GM18517 (cell line): ENCODE results near the gene ANTKMT.

Experiments
- ATAC-seq: cut with Tn5 transposase; IDR thresholded peaks from one replicate; pipeline ENCODE4 v1.9.1; 2021; ENCODE audit warnings: mild to moderate bottlenecking, moderate library complexity; ENCODE audit not compliant: unreplicated experiment

The ANTKMT gene

GRCh38 chr16:695355-696089 lies 25.4 kb upstream of the ANTKMT start:
- no peak for ATAC-seq

- no peak for ATAC-seq
Measured at GRCh38 chr16:698911-699671, 21.9 kb upstream of the ANTKMT start.

- ATAC-seq, result no peak
Measured at GRCh38 chr16:700684-701584, 20.0 kb upstream of the ANTKMT start.

GRCh38 chr16:702341-702740 lies 18.6 kb upstream of the ANTKMT start:
- no peak for ATAC-seq

- no peak for ATAC-seq
Measured at GRCh38 chr16:703406-703805, 17.5 kb upstream of the ANTKMT start.

GRCh38 chr16:704047-704446 lies 16.9 kb upstream of the ANTKMT start:
- no peak for ATAC-seq

- no peak for ATAC-seq
Measured at GRCh38 chr16:704552-705380, 16.2 kb upstream of the ANTKMT start.

GRCh38 chr16:705431-706188 lies 15.3 kb upstream of the ANTKMT start, which contains the start of gene FBXL16:
FBXL16 (minus strand) TSS chr16:705801; CDS start chr16:697405, 8,396 bp downstream.
- ATAC-seq, result no peak

GRCh38 chr16:706189-707061 lies 14.5 kb upstream of the ANTKMT start:
- no peak for ATAC-seq

GRCh38 chr16:707062-707538 lies 13.8 kb upstream of the ANTKMT start:
- ATAC-seq, result no peak

GRCh38 chr16:708019-708418 lies 12.9 kb upstream of the ANTKMT start:
- no peak for ATAC-seq

- ATAC-seq, result no peak
Measured at GRCh38 chr16:708959-709358, 12.0 kb upstream of the ANTKMT start.

GRCh38 chr16:709566-710499 lies 11.1 kb upstream of the ANTKMT start:
- no peak for ATAC-seq

GRCh38 chr16:710500-711075 lies 10.4 kb upstream of the ANTKMT start:
- no peak for ATAC-seq

GRCh38 chr16:711084-711483 lies 9.9 kb upstream of the ANTKMT start:
- no peak for ATAC-seq

GRCh38 chr16:711548-712320 lies 9.2 kb upstream of the ANTKMT start:
- no peak for ATAC-seq
